GM12878 (cell line): ENCODE results near the gene DISP2. TPM values are rescaled to one million over a fixed set of nuclear protein-coding genes. Genes with fewer than 3 reads are reported as not detected.

Experiments used
- ATAC-seq: fragments of 200-7000 bp; cut with Tn5 transposase; 3 replicates; pipeline ENCODE4 v1.9.1; 2020; ENCODE audit warnings: mild to moderate bottlenecking, moderate library complexity
- BruUV-seq: library from RNA; stranded (reverse); fragments of 400-500 nt; replicated peaks from 2 replicates; lab custom pipeline; 2021; lab: Mats Ljungman, UMichigan
- CTCF ChIA-PET: fragments of 300-600 bp; sonication (Branson Sonifier 250); formaldehyde crosslinking; extraction: SDS; loops from one replicate; lab custom pipeline; 2021; ENCODE audit warnings: inconsistent platforms; lab: Yijun Ruan, JAX
- POLR2A ChIA-PET: fragments of 350-600 bp; formaldehyde crosslinking; extraction: SDS; loops from one replicate; lab custom pipeline; 2021; ENCODE audit warnings: inconsistent platforms; lab: Charles Lee
- RAD21 ChIA-PET: fragments of 300-600 bp; sonication (Branson Sonifier 250); formaldehyde crosslinking; loops from one replicate; lab custom pipeline; 2023; ENCODE audit warnings: antibody characterized with exemption; ENCODE audit not compliant: unreplicated experiment; lab: Charles Lee
- SMC1A ChIA-PET: fragments of 300-600 bp; sonication (Branson Sonifier 250); formaldehyde crosslinking; loops from one replicate; lab custom pipeline; 2023; ENCODE audit not compliant: unreplicated experiment, uncharacterized antibody; lab: Charles Lee
- DNase-seq: peaks from one replicate; pipeline ENCODE4 v3.0.0-alpha.2; 2011; ENCODE audit warnings: low read depth, low spot score
- FAIRE-seq: peaks from 3 replicates; lab custom pipeline; 2011; peaks lifted over from hg19 to GRCh38; lab: Jason Lieb, UNC
- H2AFZ ChIP-seq: 2 replicates; pipeline ENCODE4 v1.6.0; 2011; ENCODE audit warnings: low read depth, low read length, control low read depth; ENCODE audit not compliant: control insufficient read depth
- H3K27ac ChIP-seq: 2 replicates; pipeline ENCODE4 v1.5.1; 2011; ENCODE audit warnings: control low read depth; ENCODE audit not compliant: control insufficient read depth, insufficient read depth
- H3K27me3 ChIP-seq, 2 experiments: replicated peaks in 1 of 2; 2 replicates each; pipeline versions ENCODE4 v1.6.0 to v1.6.1; 2011; ENCODE audit warnings: low read length in 1 of 2; ENCODE audit not compliant: control insufficient read depth in 2 of 2, insufficient read depth in 2 of 2
- H3K36me3 ChIP-seq, 2 experiments: 2 replicates each; pipeline ENCODE4 v1.5.1; 2011; ENCODE audit warnings: low read length in 1 of 2; ENCODE audit not compliant: control insufficient read depth in 2 of 2, insufficient read depth in 2 of 2
- H3K4me1 ChIP-seq: 2 replicates; pipeline ENCODE4 v1.6.1; 2011; ENCODE audit warnings: mild to moderate bottlenecking, low read length, moderate library complexity, mixed read lengths; ENCODE audit not compliant: control insufficient read depth, insufficient read depth
- H3K4me2 ChIP-seq: 2 replicates; pipeline ENCODE4 v1.6.0; 2011; ENCODE audit warnings: control low read depth; ENCODE audit not compliant: control insufficient read depth, insufficient read depth
- H3K4me3 ChIP-seq: fragments of 200-600 bp; sonication (generic); 2 replicates; pipeline ENCODE4 v1.5.1; 2016
- H3K79me2 ChIP-seq: 2 replicates; pipeline ENCODE4 v1.6.0; 2011; ENCODE audit warnings: low read length; ENCODE audit not compliant: control insufficient read depth, insufficient read depth
- H3K9ac ChIP-seq: 2 replicates; pipeline ENCODE4 v1.8.0; 2011; ENCODE audit warnings: low read length, control low read depth, mixed read lengths; ENCODE audit not compliant: control insufficient read depth, insufficient read depth
- H3K9me3 ChIP-seq: replicated peaks from 3 replicates; pipeline ENCODE4 v1.5.1; 2011; ENCODE audit warnings: mild to moderate bottlenecking, low read length; ENCODE audit not compliant: control insufficient read depth, insufficient read depth
- H4K20me1 ChIP-seq: 2 replicates; pipeline ENCODE4 v1.6.0; 2011; ENCODE audit not compliant: control insufficient read depth, insufficient read depth
- BCLAF1 ChIP-seq: fragments of 450-650 bp; IDR thresholded peaks from 2 replicates; pipeline ENCODE4 v1.6.1; 2017; ENCODE audit warnings: antibody characterized with exemption, mild to moderate bottlenecking, moderate library complexity
- IKZF2 ChIP-seq, 2 experiments: fragments of 450-650 bp; IDR thresholded peaks; 2 replicates each; pipeline ENCODE4 v1.6.1; 2017; ENCODE audit warnings: mild to moderate bottlenecking in 2 of 2, moderate library complexity in 2 of 2
- MEF2B ChIP-seq: fragments of 450-650 bp; IDR thresholded peaks from 2 replicates; pipeline ENCODE4 v1.6.1; 2018; ENCODE audit warnings: mild to moderate bottlenecking, moderate library complexity; ENCODE audit not compliant: partially characterized antibody, poor library complexity, severe bottlenecking
- MYB ChIP-seq: fragments of 150-350 bp; IDR thresholded peaks from 2 replicates; pipeline ENCODE4 v1.6.1; 2014; ENCODE audit warnings: mild to moderate bottlenecking, low read depth, low read length, borderline replicate concordance
- NR2C2 ChIP-seq: IDR thresholded peaks from 2 replicates; pipeline ENCODE4 v1.6.1; 2011; ENCODE audit warnings: borderline replicate concordance, low read depth; ENCODE audit not compliant: control insufficient read depth, insufficient read length
- TCF12 ChIP-seq: IDR thresholded peaks from 2 replicates; pipeline ENCODE4 v1.6.1; 2011; ENCODE audit warnings: low read depth, mild to moderate bottlenecking, low read length
- ZNF24 ChIP-seq: fragments of 450-650 bp; IDR thresholded peaks from 2 replicates; pipeline ENCODE4 v1.6.1; 2017; ENCODE audit warnings: antibody characterized with exemption, mild to moderate bottlenecking
- WGBS: methylation state at CpG from one replicate; pipeline ENCODE4 v1.1.6; 2016; ENCODE audit warnings: low lambda C conversion rate; ENCODE audit not compliant: insufficient replicate concordance, insufficient coverage; ENCODE audit errors: missing lambda C conversion rate; 5-methylcytosine and 5-hydroxymethylcytosine counted together
- in situ Hi-C: fragments of 300-500 bp; cut with MboI; formaldehyde crosslinking; loops from 9 replicates; pipeline ENCODE4 v1.14.3; 2018; ENCODE audit warnings: mixed read lengths
- intact Hi-C: fragments of 100-400 bp; cut with micrococcal nuclease; formaldehyde crosslinking; loops from one replicate; pipeline ENCODE4 v1.14.2; 2022; ENCODE audit not compliant: unreplicated experiment
- polyA plus RNA-seq, 11 experiments: library from polyadenylated mRNA; depleted of rRNA in 4 of 11; unstranded in 6 of 11; stranded (reverse) in 5 of 11; fragments of >200 nt; fragmentation: Nextera tagmentation in 4 of 11; fragmentation: Illumina TruSeq in 1 of 11; extraction: Ambion mirVana in 4 of 11; extraction: Trizol in 1 of 11; gene quantifications; 1 replicate in 1 of 11; 2 replicates in 10 of 11; pipeline versions ENCODE4 v1.2.1 to v1.2.3, GENCODE V29; 2011 to 2016; ENCODE audit warnings: inconsistent platforms in 2 of 11, missing spikeins in 2 of 11, low read depth in 1 of 11
- total RNA-seq, 4 experiments: library from RNA; depleted of rRNA in 3 of 4; stranded (reverse); fragments of >200 nt in 3 of 4; fragmentation: Illumina TruSeq in 1 of 4; extraction: Trizol in 1 of 4; gene quantifications; 2 replicates each; pipeline versions ENCODE4 v1.2.1 to v1.2.3, GENCODE V29; 2013 to 2021

DISP2 gene
- total and polyA plus RNA-seq, 10 of the 15 experiments (the other 5 are each of a cell fraction or from before 2014, with no cell fraction given), result under 0.01 to 0.20 (median 0.12) TPM; not detected in 7

DNA sequence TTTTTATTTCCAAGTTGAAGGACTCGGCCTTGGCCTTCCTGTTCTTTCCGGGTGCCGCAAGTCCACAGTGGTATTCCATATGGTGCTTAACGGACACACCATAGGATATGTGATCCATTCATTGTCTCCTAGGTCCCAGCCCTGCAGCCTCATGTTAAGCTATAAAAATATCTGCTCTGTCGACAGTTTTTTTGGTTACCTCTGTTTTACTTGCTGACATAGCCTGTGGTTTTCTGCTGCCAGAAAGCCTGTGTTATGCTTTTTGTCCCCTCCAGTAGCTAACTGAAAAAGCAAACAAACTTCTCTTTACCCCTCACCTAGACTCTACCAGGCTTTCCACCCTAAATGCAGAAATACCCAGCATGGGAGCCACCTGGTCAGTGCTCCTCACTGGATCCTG lies 29.3 kb upstream of the DISP2 start:
- Histone ChIP-seq H3K27ac (no peak overlapping the region), H3K4me1 (no peaks in the 10 kb centered on the region; the same call in 1 of the 2 replicates), H4K20me1 (no peaks in the 10 kb centered on the region), H3K9me3 (no peaks in the 10 kb centered on the region), H3K27me3 (no peaks in the 10 kb centered on the region), H2AFZ (no peak overlapping the region), H3K36me3 (no peaks in the 10 kb centered on the region), H3K79me2 (no peaks in the 10 kb centered on the region), H3K9ac (no peak overlapping the region), H3K4me2 (no peak overlapping the region), H3K4me3 (no peak overlapping the region)
- no peak for DNase-seq
- POLR2A ChIA-PET, result interaction anchor here (0.6 to 1.1 kb wide), 3 partner anchors 10 to 524 kb away, joined by 3 to 5 read pairs (median 4); partner anchors contain the start of gene IVD
- WGBS, result 76% methylated on average over 5 of the region's 5 CpGs
- CTCF ChIA-PET, result interaction anchor here (1.0 to 6.7 kb wide), 10 partner anchors 10 to 111 kb away, joined by 3 to 103 read pairs (median 6); partner anchors contain the start of gene CCDC9B
- ATAC-seq, result no peak
- intact Hi-C loops (no loop called here), in situ Hi-C loops (no loop called here)
- no TSS peak for BruUV-seq
- RAD21 ChIA-PET, result interaction anchor here (0.8 kb wide), 1 partner anchor 9 kb away, joined by 4 read pairs; no protein-coding TSS in a partner anchor
- SMC1A ChIA-PET, result interaction anchor here (1.5 to 5.7 kb wide), 2 partner anchors 9 to 12 kb away, joined by 5 to 31 read pairs; no protein-coding TSS in a partner anchor
- TF ChIP-seq TCF12 (no peak), MEF2B (no peak), ZNF24 (no peak), IKZF2 (IDR thresholded peaks at IDR 0.05) (no peak), NR2C2 (no peak), MYB (no peak), BCLAF1 (no peak)
- FAIRE-seq, result no peak
